Lung (tissue), 12 donors: ENCODE data around the gene TIPRL. TPM values are rescaled to one million over a fixed set of nuclear protein-coding genes. Genes with fewer than 3 reads are reported as not detected.

ENCODE experiments used
- ATAC-seq: fragments of 200-7000 bp; cut with Tn5 transposase; one replicate; pipeline ENCODE4 v1.9.1; 2020; ENCODE audit warnings: moderate number of reproducible peaks; ENCODE audit not compliant: insufficient read depth, low FRiP score
- DNase-seq, 3 donors: peaks; one replicate each; pipeline ENCODE4 v3.0.0-alpha.2; 2013 to 2017
- H3K27ac ChIP-seq, 2 donors: one replicate each; pipeline ENCODE4 v1.5.1; 2013; ENCODE audit warnings: mild to moderate bottlenecking in 2 of 2, moderate library complexity in 2 of 2, control low read depth in 1 of 2, inconsistent platforms in 1 of 2, low read depth in 1 of 2, low read length in 1 of 2
- H3K27me3 ChIP-seq, 3 donors: one replicate each; pipeline ENCODE4 v1.5.1; 2013; ENCODE audit warnings: low read length in 2 of 3; ENCODE audit not compliant: control insufficient read depth in 3 of 3, insufficient read depth in 3 of 3
- H3K36me3 ChIP-seq, 4 donors: one replicate each; pipeline ENCODE4 v1.5.1; 2013; ENCODE audit warnings: low read length in 4 of 4, mild to moderate bottlenecking in 1 of 4, moderate library complexity in 1 of 4; ENCODE audit not compliant: control insufficient read depth in 4 of 4, insufficient read depth in 4 of 4
- H3K4me1 ChIP-seq, 5 donors: one replicate each; pipeline ENCODE4 v1.5.1; 2013; ENCODE audit warnings: low read length in 5 of 5, mild to moderate bottlenecking in 2 of 5, moderate library complexity in 1 of 5; ENCODE audit not compliant: control insufficient read depth in 5 of 5, insufficient read depth in 5 of 5
- H3K4me3 ChIP-seq: one replicate; pipeline ENCODE4 v1.5.1; 2013; ENCODE audit warnings: mild to moderate bottlenecking, control low read depth, moderate library complexity
- H3K9ac ChIP-seq, 2 donors: one replicate each; pipeline ENCODE4 v1.5.1; 2013; ENCODE audit warnings: low read length in 2 of 2, control low read depth in 1 of 2; ENCODE audit not compliant: insufficient read depth in 1 of 2
- H3K9me3 ChIP-seq, 4 donors: one replicate each; pipeline ENCODE4 v1.5.1; 2013; ENCODE audit warnings: low read length in 3 of 4, mild to moderate bottlenecking in 1 of 4, moderate library complexity in 1 of 4; ENCODE audit not compliant: control insufficient read depth in 4 of 4, insufficient read depth in 3 of 4
- CTCF ChIP-seq: IDR thresholded peaks from 2 replicates; pipeline ENCODE4 v1.5.1; 2012; ENCODE audit warnings: mild to moderate bottlenecking; ENCODE audit errors: control extremely low read depth, extremely low read depth
- WGBS, 2 donors: extraction: QIAGEN DNeasy Blood & Tissue Kit; methylation state at CpG; one replicate each; pipeline ENCODE4 v1.1.7; 2013; 5-methylcytosine and 5-hydroxymethylcytosine counted together
- polyA plus RNA-seq, 2 donors: library from polyadenylated mRNA; stranded (reverse); fragments of 200-250 nt; gene quantifications; one replicate each; pipeline ENCODE4 v1.2.1, GENCODE V29; 2013
- total RNA-seq, 2 donors: library from RNA; depleted of rRNA in 1 of 2; stranded (reverse); fragments of >200 nt in 1 of 2; gene quantifications; one replicate each; pipeline ENCODE4 v1.2.1, GENCODE V29; 2014 to 2021
- donor health status: control.
- donor health status: control.
- donor health status: Bipolar disorder and iron deficiency.
- donor health status: healthy.
- donor health status: DM: yes; HTN: yes; CAD: no.

The TIPRL gene
- total and polyA plus RNA-seq, 4 donors: 14.2 to 38.4 (median 21.8) TPM

DNA sequence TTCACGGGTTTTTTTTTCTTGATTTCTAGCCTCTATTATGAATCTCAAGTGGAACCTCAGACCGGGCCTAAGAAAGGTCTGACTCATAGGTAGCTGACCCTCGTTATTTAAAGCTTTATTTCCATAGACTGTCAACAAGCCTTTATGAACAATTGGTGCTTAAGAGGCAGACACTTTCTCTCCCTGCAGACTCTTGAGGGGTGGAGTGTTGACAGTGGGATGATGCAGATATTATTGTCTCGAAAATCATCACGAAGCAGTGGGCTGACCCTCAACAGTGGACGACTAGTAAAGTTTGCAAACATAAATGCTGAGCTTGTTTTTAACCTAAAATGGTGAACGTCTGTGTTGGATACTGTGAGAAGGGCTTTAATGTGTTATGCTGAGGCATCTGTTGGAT is 48.9 kb downstream of the TIPRL start:
- Histone ChIP-seq H3K9me3 (peaks cover 0 to 2% (median 0%) of the 10 kb centered on the region in 4 donors), H3K27me3 (no peaks in the 10 kb centered on the region), H3K9ac (peak overlapping the region in 1 of 2 donors; percentile 74), H3K4me3 (no peak overlapping the region), H3K4me1 (peaks cover 0 to 29% (median 18%) of the 10 kb centered on the region in 5 donors), H3K36me3 (peaks cover 4 to 14% (median 6%) of the 10 kb centered on the region in 4 donors), H3K27ac (peak overlapping the region in 1 of 2 donors; percentile 54)
- no peak for TF ChIP-seq CTCF
- WGBS, 2 donors: 32 to 60% methylated on average over 7 of the region's 7 CpGs
- ATAC-seq (no peak), DNase-seq (no peak)

DNA sequence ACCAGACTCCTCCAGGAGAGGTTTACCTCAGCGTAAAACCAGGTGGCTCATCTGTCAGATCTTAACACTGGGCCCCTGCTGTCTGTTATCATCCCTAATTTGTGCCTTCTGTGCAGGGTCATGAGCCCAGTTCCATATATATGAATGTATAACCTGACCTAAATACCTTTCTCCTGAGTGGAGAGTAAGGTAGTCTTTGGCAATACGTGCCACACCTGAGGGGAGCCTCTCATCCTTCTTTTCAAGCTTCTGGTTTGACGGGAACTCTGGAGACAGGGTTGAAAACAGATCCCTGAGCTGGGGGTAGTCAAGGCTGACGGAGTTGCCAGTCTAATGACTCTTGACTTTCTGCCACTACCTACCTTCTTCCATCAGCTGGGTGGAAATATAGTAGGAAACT is 51.1 kb downstream of the TIPRL start:
- ATAC-seq (no peak), DNase-seq (no peak)
- WGBS, 2 donors: 94 to 96% methylated on average over 4 of the region's 4 CpGs
- peaks cover 0 to 29% (median 21%) of the 10 kb centered on the region in 5 donors for H3K4me1 ChIP-seq
- H3K9ac ChIP-seq: no peak overlapping the region
- H3K9me3 ChIP-seq: no peaks in the 10 kb centered on the region
- H3K27me3 ChIP-seq: no peaks in the 10 kb centered on the region
- peaks cover 7 to 28% (median 9%) of the 10 kb centered on the region in 4 donors for H3K36me3 ChIP-seq
- TF ChIP-seq CTCF: no peak
- H3K4me3 ChIP-seq: no peak overlapping the region
- no peak overlapping the region for H3K27ac ChIP-seq

DNA sequence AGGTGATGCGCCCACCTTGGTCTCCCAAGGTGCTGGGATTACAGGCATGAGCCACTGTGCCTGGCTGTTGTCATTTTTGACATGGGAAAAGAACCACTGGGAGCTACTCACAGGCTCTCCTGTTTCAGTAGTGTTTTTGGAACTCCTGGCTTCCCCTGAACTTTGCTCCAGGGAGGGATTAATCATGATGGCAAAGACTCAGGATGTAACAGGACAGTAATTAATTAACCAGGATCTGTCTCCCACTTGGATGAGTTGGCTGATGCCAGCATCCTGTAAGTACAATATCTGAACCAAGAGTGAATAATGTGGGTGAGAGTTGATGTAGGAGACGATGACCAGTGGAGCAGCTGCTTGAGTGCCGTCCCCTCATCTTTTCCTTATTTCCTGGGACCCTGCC is 51.9 kb downstream of the TIPRL start:
- ATAC-seq: no peak

More for the DNA sequence above, 51.9 kb downstream of the TIPRL start:
- H3K9ac ChIP-seq: no peak overlapping the region
- 89 to 95% methylated on average over 3 of the region's 3 CpGs for WGBS, 2 donors
- H3K4me3 ChIP-seq: no peak overlapping the region
- no peaks in the 10 kb centered on the region for H3K9me3 ChIP-seq
- no peaks in the 10 kb centered on the region for H3K27me3 ChIP-seq
- peaks cover 7 to 33% (median 12%) of the 10 kb centered on the region in 4 donors for H3K36me3 ChIP-seq
- no peak for TF ChIP-seq CTCF
- H3K27ac ChIP-seq: no peak overlapping the region
- DNase-seq: no peak
- H3K4me1 ChIP-seq: peaks cover 0 to 27% (median 22%) of the 10 kb centered on the region in 5 donors
